ENCODE results near the gene ZNF358. TPM values are rescaled to one million over a fixed set of nuclear protein-coding genes. Genes with fewer than 3 reads are reported as not detected.

ZNF358 gene
- polyA plus RNA-seq, 3 donors = 0.41 to 8.6 (median 1.0) TPM

- Histone ChIP-seq H2AFZ (ENCODE audit: insufficient read depth, low read depth, low read length, poor library complexity, severe bottlenecking) (no peak overlapping the region), H3K36me3 (replicated peaks in 1 of 2; ENCODE audit: control insufficient read depth in 1 of 2, insufficient read depth in 2 of 2, low read length in 2 of 2) (peaks cover 74 to 91% of the 10 kb centered on the region in 2 donors), H3K4me1 (ENCODE audit: control insufficient read depth in 1 of 2, insufficient read depth in 2 of 2, low read length in 2 of 2) (peaks cover 0 to 5% of the 10 kb centered on the region in 2 donors), H3K9ac (ENCODE audit: insufficient read depth, low read length, poor library complexity, severe bottlenecking) (no peak overlapping the region), H4K20me1 (ENCODE audit: insufficient read depth, low read length) (peaks cover 33% of the 10 kb centered on the region), H3K79me2 (ENCODE audit: insufficient read depth, low read length) (no peaks in the 10 kb centered on the region), H3K4me3 (replicated peaks in 1 of 3; ENCODE audit: low read depth in 2 of 3, low read length in 3 of 3) (no peak overlapping the region), H3K9me3 (replicated peaks in 1 of 2; ENCODE audit: control insufficient read depth in 1 of 2, insufficient read depth in 1 of 2, low read length in 2 of 2) (no peaks in the 10 kb centered on the region), H3K27me3 (ENCODE audit: control insufficient read depth in 2 of 2, insufficient read depth in 2 of 2, low read length in 2 of 2) (no peaks in the 10 kb centered on the region), H3K4me2 (replicated peaks; ENCODE audit: extremely low read depth, low read length, poor library complexity, severe bottlenecking) (no peak overlapping the region), H3K27ac (ENCODE audit: low read depth in 1 of 2, low read length in 2 of 2) (no peak overlapping the region)
- Mint-ChIP-seq H3K4me1 (peaks cover 9% of the 10 kb centered on the region), H3K27me3 (ENCODE audit: low read depth in 3 of 3) (peaks cover 0 to 2% (median 0%) of the 10 kb centered on the region in 3 donors), H3K27ac (no peak overlapping the region), H3K9me3 (peaks cover 0 to 3% (median 0%) of the 10 kb centered on the region in 7 donors), H3K36me3 (peaks cover 80 to 96% of the 10 kb centered on the region in 2 donors), H3K4me3 (no peak overlapping the region)
- intact Hi-C loops (cut with micrococcal nuclease) = no loop called here
- no peak for TF ChIP-seq CTCF (IDR thresholded peaks at IDR 0.05)
- 98% methylated on average over 47 of the region's 54 CpGs for WGBS (ENCODE audit: insufficient coverage)
- no peak for DNase-seq
Measured at GRCh38 chr19:7556696-7557315, 40.9 kb downstream of the ZNF358 start.

GRCh38 chr19:7558667-7559066 is 42.8 kb downstream of the ZNF358 start:
- H4K20me1 ChIP-seq (ENCODE audit: insufficient read depth, low read length) = peaks cover 28% of the 10 kb centered on the region
- Mint-ChIP-seq H3K36me3 (peaks cover 66 to 83% of the 10 kb centered on the region in 2 donors), H3K4me3 (no peak overlapping the region), H3K27me3 (ENCODE audit: low read depth in 3 of 3) (peaks cover 0 to 4% (median 0%) of the 10 kb centered on the region in 3 donors), H3K27ac (no peak overlapping the region), H3K4me1 (peaks cover 10% of the 10 kb centered on the region), H3K9me3 (peaks cover 0 to 3% (median 0%) of the 10 kb centered on the region in 7 donors)
- no peak overlapping the region for H3K4me2 ChIP-seq (replicated peaks; ENCODE audit: extremely low read depth, low read length, poor library complexity, severe bottlenecking)
- intact Hi-C loops (cut with micrococcal nuclease) = no loop called here
- H3K4me3 ChIP-seq (replicated peaks in 1 of 3; ENCODE audit: low read depth in 2 of 3, low read length in 3 of 3) = no peak overlapping the region
- no peak overlapping the region for H3K27ac ChIP-seq (ENCODE audit: low read depth in 1 of 2, low read length in 2 of 2)
- DNase-seq = no peak
- H3K9ac ChIP-seq (ENCODE audit: insufficient read depth, low read length, poor library complexity, severe bottlenecking) = no peak overlapping the region
- H3K27me3 ChIP-seq (ENCODE audit: control insufficient read depth in 2 of 2, insufficient read depth in 2 of 2, low read length in 2 of 2) = no peaks in the 10 kb centered on the region
- WGBS (ENCODE audit: insufficient coverage) = 93% methylated on average over 16 of the region's 18 CpGs
- H3K36me3 ChIP-seq (replicated peaks in 1 of 2; ENCODE audit: control insufficient read depth in 1 of 2, insufficient read depth in 2 of 2, low read length in 2 of 2) = peaks cover 66 to 79% of the 10 kb centered on the region in 2 donors
- no peaks in the 10 kb centered on the region for H3K9me3 ChIP-seq (replicated peaks in 1 of 2; ENCODE audit: control insufficient read depth in 1 of 2, insufficient read depth in 1 of 2, low read length in 2 of 2)
- H3K79me2 ChIP-seq (ENCODE audit: insufficient read depth, low read length) = no peaks in the 10 kb centered on the region
- peaks cover 0 to 5% of the 10 kb centered on the region in 2 donors for H3K4me1 ChIP-seq (ENCODE audit: control insufficient read depth in 1 of 2, insufficient read depth in 2 of 2, low read length in 2 of 2)
- no peak for TF ChIP-seq CTCF (IDR thresholded peaks at IDR 0.05)
- H2AFZ ChIP-seq (ENCODE audit: insufficient read depth, low read depth, low read length, poor library complexity, severe bottlenecking) = no peak overlapping the region

Data from CD14-positive monocyte (primary cell).